ENCODE measurements around the gene PARN.
"Not testable (repeated sequence)": the region's sequence is repeated elsewhere in the genome, so short reads cannot be mapped to it uniquely, and the experiment has no call there.

The PARN gene

DNA sequence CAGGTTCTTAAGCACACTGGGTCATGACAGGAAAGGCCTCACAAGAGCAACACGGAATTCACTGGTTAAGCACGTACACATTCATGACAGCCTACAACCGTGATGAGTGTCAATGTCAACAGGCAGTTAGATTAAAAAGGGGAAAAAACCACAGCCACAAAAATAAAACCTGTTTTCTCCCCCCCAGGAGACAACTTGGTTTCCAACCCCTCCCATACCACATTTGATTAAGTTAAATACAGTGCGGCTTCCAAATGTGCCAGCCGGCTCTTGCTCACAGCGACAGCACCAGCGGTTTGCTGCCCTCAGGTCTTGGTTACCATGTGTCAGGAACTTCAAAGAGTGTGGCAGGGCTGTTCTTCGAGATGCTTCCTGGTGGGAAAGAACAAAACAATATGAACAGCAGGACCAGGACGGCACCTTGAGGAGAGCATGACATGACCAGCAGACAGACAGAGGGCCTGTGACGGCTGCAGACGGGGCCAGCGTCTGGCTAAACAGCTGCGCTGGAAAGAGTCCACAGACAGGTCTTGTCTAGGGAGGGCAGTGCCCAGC lies 193.6 kb downstream of the PARN start:
- H3K27ac ChIP-seq: no peak overlapping the region
- in situ Hi-C loops (cut with HindIII; ENCODE audit: low pct_ligation_motif_present, low sequenced_read_pairs): no loop called here
- no peak for DNase-seq
- H3K27me3 ChIP-seq (replicated peaks): no peaks in the 10 kb centered on the region
- TF ChIP-seq CTCF (IDR thresholded peaks at IDR 0.05; ENCODE audit: low read depth, low read length, missing control alignments): no peak
- H3K4me3 ChIP-seq (ENCODE audit: low read depth, low read length): no peak overlapping the region
- H3K36me3 ChIP-seq (replicated peaks): no peaks in the 10 kb centered on the region

DNA sequence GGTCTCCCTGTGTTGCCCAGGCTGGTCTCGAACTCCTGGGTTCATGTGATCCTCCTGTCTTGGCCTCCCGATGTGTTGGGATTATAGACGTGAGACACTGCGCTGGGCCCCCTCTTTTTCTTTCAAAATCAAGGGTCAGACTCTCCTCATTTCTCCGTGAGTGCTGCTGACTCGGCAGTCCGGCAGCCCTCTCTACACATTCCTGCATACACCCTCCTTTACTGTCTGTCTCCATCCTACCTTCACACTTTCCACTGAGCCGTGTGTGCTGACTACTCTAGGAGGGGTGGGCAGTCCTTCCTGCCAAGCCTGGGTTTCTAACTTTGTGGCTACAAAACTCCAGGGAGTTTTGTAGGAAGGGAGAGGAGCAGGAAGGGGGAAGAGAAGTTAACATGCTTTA lies 195.2 kb downstream of the PARN start:
- Histone ChIP-seq H3K36me3 (replicated peaks) (no peaks in the 10 kb centered on the region), H3K27me3 (replicated peaks) (no peaks in the 10 kb centered on the region), H3K27ac (no peak overlapping the region), H3K4me3 (ENCODE audit: low read depth, low read length) (no peak overlapping the region)
- no peak for TF ChIP-seq CTCF (IDR thresholded peaks at IDR 0.05; ENCODE audit: low read depth, low read length, missing control alignments)
- no peak for DNase-seq
- in situ Hi-C loops (cut with HindIII; ENCODE audit: low pct_ligation_motif_present, low sequenced_read_pairs): no loop called here

- DNase-seq; H3K27me3 ChIP-seq (replicated peaks); in situ Hi-C loops (cut with HindIII; ENCODE audit: low pct_ligation_motif_present, low sequenced_read_pairs); H3K4me3 ChIP-seq (ENCODE audit: low read depth, low read length); H3K36me3 ChIP-seq (replicated peaks); H3K27ac ChIP-seq: not testable (repeated sequence)
Observed at GRCh38 chr16:14428971-14429637, 201.0 kb downstream of the PARN start.

- Histone ChIP-seq H3K4me3 (ENCODE audit: low read depth, low read length) (no peak overlapping the region), H3K36me3 (replicated peaks) (no peaks in the 10 kb centered on the region), H3K27ac (no peak overlapping the region), H3K27me3 (replicated peaks) (no peaks in the 10 kb centered on the region)
- in situ Hi-C loops (cut with HindIII; ENCODE audit: low pct_ligation_motif_present, low sequenced_read_pairs): no loop called here
- DNase-seq: no peak
- TF ChIP-seq CTCF (IDR thresholded peaks at IDR 0.05; ENCODE audit: low read depth, low read length, missing control alignments): no peak
Observed at GRCh38 chr16:14428043-14428442, 202.0 kb downstream of the PARN start.

- no peaks in the 10 kb centered on the region for H3K27me3 ChIP-seq (replicated peaks)
- H3K27ac ChIP-seq: no peak overlapping the region
- no peak for DNase-seq
- in situ Hi-C loops (cut with HindIII; ENCODE audit: low pct_ligation_motif_present, low sequenced_read_pairs): no loop called here
- H3K4me3 ChIP-seq (ENCODE audit: low read depth, low read length): no peak overlapping the region
- TF ChIP-seq CTCF (IDR thresholded peaks at IDR 0.05; ENCODE audit: low read depth, low read length, missing control alignments): no peak
- no peaks in the 10 kb centered on the region for H3K36me3 ChIP-seq (replicated peaks)
Observed at GRCh38 chr16:14427371-14427948, 202.6 kb downstream of the PARN start.

DNA sequence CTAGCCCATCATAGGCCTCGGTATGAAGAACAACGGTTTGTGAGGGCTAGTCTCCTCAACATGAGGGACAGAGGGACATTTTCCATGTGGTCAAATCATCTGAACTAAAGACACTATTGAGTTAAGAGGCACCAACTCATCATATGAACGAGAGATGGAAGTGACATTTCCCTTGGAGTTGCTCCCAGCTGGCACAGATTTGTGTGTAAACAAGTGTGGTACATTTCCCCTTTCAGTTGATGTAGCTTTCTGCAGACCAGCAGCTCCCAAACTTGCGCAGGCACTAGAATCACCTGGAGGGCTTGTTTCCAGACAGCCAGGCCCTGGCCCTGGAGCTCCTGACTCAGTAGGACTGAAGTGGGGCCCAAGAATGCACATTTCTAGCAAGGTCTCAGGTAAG lies 205.5 kb downstream of the PARN start:
- no peak overlapping the region for H3K4me3 ChIP-seq (ENCODE audit: low read depth, low read length)
- in situ Hi-C loops (cut with HindIII; ENCODE audit: low pct_ligation_motif_present, low sequenced_read_pairs): no loop called here
- H3K27ac ChIP-seq: no peak overlapping the region
- TF ChIP-seq CTCF (IDR thresholded peaks at IDR 0.05; ENCODE audit: low read depth, low read length, missing control alignments): no peak
- no peak for DNase-seq
- no peaks in the 10 kb centered on the region for H3K27me3 ChIP-seq (replicated peaks)
- no peaks in the 10 kb centered on the region for H3K36me3 ChIP-seq (replicated peaks)

All from brain microvascular endothelial cell (primary cell).